Cortex of kidney (tissue), 1 donor: Measurements from ENCODE around the gene CDS2.

Experiments
- DNase-seq: peaks from one replicate; lab custom pipeline; 2025; lab: John Stamatoyannopoulos, UW

Gene CDS2

DNA sequence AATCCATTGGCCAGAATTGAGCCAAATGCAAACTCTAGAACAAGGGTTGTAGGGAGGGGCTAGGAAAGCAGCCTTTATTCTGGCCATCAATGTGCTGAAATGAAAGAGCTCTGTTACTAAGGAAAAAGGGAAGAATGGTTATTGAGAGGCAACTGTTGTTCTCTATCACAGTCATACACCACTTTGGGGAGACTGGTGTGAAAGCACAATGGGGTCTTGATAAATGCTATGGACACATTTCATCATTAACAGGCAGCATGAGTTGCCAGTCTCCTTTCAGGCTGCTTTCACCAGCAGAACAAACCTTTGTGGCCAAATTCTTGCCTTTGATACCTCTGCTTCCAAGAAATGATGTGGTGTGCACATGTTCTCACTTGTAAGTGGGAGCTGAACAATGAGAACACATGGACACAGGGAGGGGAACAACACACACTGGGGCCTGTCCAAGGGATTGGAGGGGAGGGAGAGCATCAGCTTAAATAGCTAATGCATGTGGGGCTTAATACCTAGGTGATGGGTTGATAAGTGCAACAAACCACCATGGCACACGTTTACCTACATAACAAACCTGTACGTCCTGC, 86.2 kb downstream of the CDS2 start:
- DNase-seq = no peak

- DNase-seq = no peak
Measured at GRCh38 chr20:5214826-5215225, 88.0 kb downstream of the CDS2 start.

DNA sequence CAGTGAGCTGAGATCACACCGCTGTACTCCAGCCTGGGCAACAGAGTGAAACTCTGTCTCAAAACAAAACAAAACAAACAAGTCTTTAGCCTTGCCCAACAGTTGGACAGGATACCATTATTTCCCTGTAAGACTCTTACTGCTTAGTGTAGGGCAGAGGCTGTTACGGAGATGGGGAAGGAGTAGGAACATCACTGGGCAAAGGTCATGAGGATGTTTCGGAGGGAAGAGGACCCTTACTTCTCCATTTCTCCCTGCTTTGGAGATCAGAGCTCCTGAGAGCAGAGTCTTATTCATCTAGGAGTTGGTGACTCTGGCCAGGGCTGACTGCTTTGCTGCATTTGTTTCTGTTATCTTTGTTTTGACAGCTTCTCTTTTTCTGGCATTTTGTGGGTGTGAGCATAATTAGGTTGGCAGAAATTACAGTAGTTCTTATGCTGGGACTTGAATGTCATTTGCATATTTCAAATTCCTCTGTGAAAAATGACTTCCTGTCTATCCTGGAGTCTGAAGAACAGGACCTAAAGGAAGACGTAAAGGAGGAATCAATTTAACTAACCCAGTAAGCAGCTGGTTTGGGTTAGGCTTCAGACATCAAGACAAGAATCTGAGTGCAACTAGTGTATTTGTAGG, 89.0 kb downstream of the CDS2 start:
- no peak for DNase-seq

GRCh38 chr20:5216663-5217062, 89.9 kb downstream of the CDS2 start:
- no peak for DNase-seq

- DNase-seq = no peak
Measured at GRCh38 chr20:5217616-5218015, 90.8 kb downstream of the CDS2 start.

DNA sequence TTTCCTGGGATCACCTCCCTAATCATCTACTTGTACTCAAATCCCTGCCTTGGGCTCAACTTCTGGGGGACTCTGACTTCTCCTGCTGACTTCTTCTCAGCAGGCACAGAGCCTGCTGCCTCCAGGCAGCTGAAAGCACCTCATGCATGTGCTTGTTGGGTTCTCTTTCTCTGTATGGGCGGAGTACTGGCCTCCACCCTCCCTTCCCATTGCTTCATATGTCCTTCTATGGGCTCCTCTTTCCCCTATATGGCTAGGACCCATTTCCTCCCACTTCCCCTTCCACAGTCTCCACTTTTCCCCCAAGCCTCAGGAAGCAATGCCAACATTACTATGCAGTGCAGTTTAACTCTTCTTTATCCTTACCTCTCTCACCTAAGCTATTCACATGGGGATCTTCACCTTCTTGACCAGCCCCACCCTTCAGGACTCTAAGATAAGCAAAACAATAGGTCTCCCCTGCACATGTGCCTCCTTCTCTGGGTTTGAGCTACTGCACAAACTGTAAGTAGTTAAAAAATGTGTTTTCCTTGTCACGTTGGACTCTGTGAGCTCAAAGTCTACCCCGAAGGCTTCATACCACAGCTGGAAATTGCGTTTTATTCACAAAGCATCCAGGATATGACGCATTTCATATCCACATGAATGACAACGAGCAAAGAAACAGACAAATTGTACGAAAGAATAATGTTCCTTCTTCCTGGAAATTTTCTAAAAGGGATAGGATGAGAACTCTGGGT, 93.7 kb downstream of the CDS2 start:
- no peak for DNase-seq

DNA sequence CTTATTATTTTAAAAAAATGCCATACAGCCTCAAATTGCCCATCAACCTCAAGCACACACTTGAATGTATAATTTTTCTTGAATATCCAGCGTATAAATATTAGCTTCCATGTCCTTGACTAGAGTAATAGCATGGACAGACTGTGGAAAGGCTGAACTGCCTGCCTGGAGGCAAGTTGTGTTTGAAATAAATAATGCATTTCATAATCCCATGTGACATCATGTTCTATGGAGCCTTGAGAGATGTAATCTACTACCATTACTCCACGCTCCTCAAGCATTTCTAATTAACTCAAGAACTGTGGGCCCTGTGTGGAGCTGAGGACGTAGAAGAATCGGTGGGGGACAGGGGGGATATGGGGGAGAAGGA, 94.2 kb downstream of the CDS2 start:
- DNase-seq = no peak

- no peak for DNase-seq
Measured at GRCh38 chr20:5222919-5223634, 96.3 kb downstream of the CDS2 start.

- DNase-seq = no peak
Measured at GRCh38 chr20:5230544-5230943, 103.7 kb downstream of the CDS2 start.

- no peak for DNase-seq
Measured at GRCh38 chr20:5234158-5234557, 107.3 kb downstream of the CDS2 start.

- no peak for DNase-seq
Measured at GRCh38 chr20:5234978-5235377, 108.2 kb downstream of the CDS2 start.
